Keratinocyte (primary cell): Measurements from ENCODE around the gene SCN8A. TPM values are rescaled to one million over a fixed set of nuclear protein-coding genes. Genes with fewer than 3 reads are reported as not detected.

Source experiments
- DNase-seq: peaks from one replicate; pipeline ENCODE4 v3.0.0-alpha.2; 2011; ENCODE audit warnings: low read depth, missing footprints, low spot score
- FAIRE-seq: peaks from 2 replicates; lab custom pipeline; 2011; peaks lifted over from hg19 to GRCh38; lab: Jason Lieb, UNC
- H2AFZ ChIP-seq: 2 replicates; pipeline ENCODE4 v1.6.0; 2012; ENCODE audit warnings: low read length, control low read depth, inconsistent platforms; ENCODE audit not compliant: control insufficient read depth
- H3K27ac ChIP-seq: 2 replicates; pipeline ENCODE4 v1.5.1; 2011; ENCODE audit warnings: low read length; ENCODE audit not compliant: control insufficient read depth, insufficient read depth
- H3K27me3 ChIP-seq: 3 replicates; pipeline ENCODE4 v1.6.0; 2011; ENCODE audit warnings: low read length; ENCODE audit not compliant: control insufficient read depth, insufficient read depth; ENCODE audit errors: extremely low read depth
- H3K36me3 ChIP-seq, 2 experiments: 2 replicates in 1 of 2; 3 replicates in 1 of 2; pipeline ENCODE4 v1.5.1; 2011; ENCODE audit warnings: low read length in 2 of 2, mild to moderate bottlenecking in 1 of 2; ENCODE audit not compliant: control insufficient read depth in 2 of 2, insufficient read depth in 2 of 2; ENCODE audit errors: extremely low read depth in 1 of 2
- H3K4me1 ChIP-seq: 3 replicates; pipeline ENCODE4 v1.5.1; 2011; ENCODE audit warnings: low read length; ENCODE audit not compliant: control insufficient read depth, insufficient read depth; ENCODE audit errors: extremely low read depth
- H3K4me2 ChIP-seq: 3 replicates; pipeline ENCODE4 v1.6.0; 2011; ENCODE audit warnings: low read depth, low read length; ENCODE audit not compliant: control insufficient read depth, insufficient read depth; ENCODE audit errors: extremely low read depth
- H3K4me3 ChIP-seq, 3 experiments: fragments of 200-600 bp in 1 of 3; sonication (generic) in 1 of 3; 2 replicates in 2 of 3; 3 replicates in 1 of 3; pipeline ENCODE4 v1.5.1; 2011 to 2016; ENCODE audit warnings: low read length in 3 of 3, mild to moderate bottlenecking in 3 of 3, control low read depth in 2 of 3, inconsistent platforms in 1 of 3, low read depth in 1 of 3, mixed read lengths in 1 of 3, mixed run types in 1 of 3, moderate library complexity in 1 of 3; ENCODE audit not compliant: control insufficient read depth in 2 of 3, insufficient read depth in 2 of 3; ENCODE audit errors: extremely low read depth in 1 of 3
- H3K79me2 ChIP-seq: 2 replicates; pipeline ENCODE4 v1.6.0; 2012; ENCODE audit warnings: low read length; ENCODE audit not compliant: control insufficient read depth, insufficient read depth
- H3K9ac ChIP-seq: 3 replicates; pipeline ENCODE4 v1.6.0; 2011; ENCODE audit warnings: low read length; ENCODE audit not compliant: control insufficient read depth, insufficient read depth; ENCODE audit errors: extremely low read depth
- H3K9me1 ChIP-seq: 3 replicates; pipeline ENCODE4 v1.6.0; 2011; ENCODE audit warnings: low read length; ENCODE audit not compliant: control insufficient read depth, insufficient read depth; ENCODE audit errors: extremely low read depth
- H3K9me3 ChIP-seq: 2 replicates; pipeline ENCODE4 v1.5.1; 2012; ENCODE audit warnings: low read depth, low read length; ENCODE audit not compliant: control insufficient read depth
- H4K20me1 ChIP-seq: 3 replicates; pipeline ENCODE4 v1.6.0; 2011; ENCODE audit warnings: low read length; ENCODE audit not compliant: control insufficient read depth, insufficient read depth; ENCODE audit errors: extremely low read depth
- CTCF ChIP-seq, 3 experiments: IDR thresholded peaks in 1 of 3; conservative IDR thresholded peaks in 1 of 3; optimal IDR thresholded peaks in 1 of 3; 2 replicates in 2 of 3; 3 replicates in 1 of 3; pipeline versions ENCODE3 to v1.5.1; 2011; ENCODE audit warnings: low read length in 3 of 3, mild to moderate bottlenecking in 3 of 3, moderate library complexity in 2 of 3, control low read depth in 1 of 3, inconsistent platforms in 1 of 3; ENCODE audit not compliant: insufficient read depth in 2 of 3; ENCODE audit errors: extremely low read depth in 1 of 3
- EZH2 ChIP-seq: IDR thresholded peaks from one replicate; pipeline ENCODE4 v1.6.1; 2012; ENCODE audit warnings: inconsistent platforms, mild to moderate bottlenecking, low read length, moderate library complexity
- dilution Hi-C: fragments of 300-500 bp; cut with MboI; formaldehyde crosslinking; loops from one replicate; pipeline ENCODE4 v1.7.0; 2020; ENCODE audit warnings: low sequenced_read_pairs; ENCODE audit not compliant: extremely low pct_ligation_motif_present
- polyA plus RNA-seq, 5 experiments: library from polyadenylated mRNA; depleted of rRNA in 3 of 5; stranded (reverse) in 3 of 5; stranded (forward) in 1 of 5; unstranded in 1 of 5; fragments of >200 nt; gene quantifications; 1 replicate in 1 of 5; 2 replicates in 3 of 5; 3 replicates in 1 of 5; pipeline versions ENCODE4 v1.2.1 to v1.2.3, GENCODE V29; 2011 to 2012; ENCODE audit warnings: missing spikeins in 2 of 5, low read depth in 1 of 5, low replicate concordance in 1 of 5

SCN8A gene
- polyA plus RNA-seq, 1 donor (not counting 4 experiments of a cell fraction or from before 2014, with no cell fraction given): 1.1 TPM

GRCh38 chr12:51788876-51789275 is 197.8 kb downstream of the SCN8A start:
- H3K36me3 ChIP-seq: no peaks in the 10 kb centered on the region
- no peak for TF ChIP-seq EZH2
- TF ChIP-seq CTCF (optimal IDR thresholded peaks at IDR 0.05 in 1 of 3, IDR thresholded peaks at IDR 0.05 in 1 of 3, conservative IDR thresholded peaks at IDR 0.05 in 1 of 3; ENCODE audit: extremely low read depth in 1 of 3, insufficient read depth in 2 of 3, low read length in 3 of 3): no peak
- H3K9me1 ChIP-seq: no peaks in the 10 kb centered on the region
- dilution Hi-C loops: no loop called here
- H3K4me2 ChIP-seq: no peak overlapping the region
- no peaks in the 10 kb centered on the region for H3K9me3 ChIP-seq
- no peak overlapping the region for H3K9ac ChIP-seq
- H2AFZ ChIP-seq: no peak overlapping the region
- FAIRE-seq (no peak), DNase-seq (no peak)
- no peak overlapping the region for H3K4me3 ChIP-seq
- H3K79me2 ChIP-seq: no peaks in the 10 kb centered on the region
- H3K27ac ChIP-seq: no peak overlapping the region
- H4K20me1 ChIP-seq: no peaks in the 10 kb centered on the region
- H3K4me1 ChIP-seq: peaks cover 4% of the 10 kb centered on the region
- H3K27me3 ChIP-seq: no peaks in the 10 kb centered on the region

GRCh38 chr12:51792417-51792816 is 201.4 kb downstream of the SCN8A start:
- no peaks in the 10 kb centered on the region for H3K9me3 ChIP-seq
- H2AFZ ChIP-seq: no peak overlapping the region
- no peaks in the 10 kb centered on the region for H3K27me3 ChIP-seq
- DNase-seq: no peak
- H3K9ac ChIP-seq: no peak overlapping the region
- no peaks in the 10 kb centered on the region for H4K20me1 ChIP-seq
- peaks cover 7% of the 10 kb centered on the region for H3K4me1 ChIP-seq
- H3K9me1 ChIP-seq: no peaks in the 10 kb centered on the region
- FAIRE-seq: no peak
- H3K4me2 ChIP-seq: no peak overlapping the region
- dilution Hi-C loops: no loop called here
- no peaks in the 10 kb centered on the region for H3K36me3 ChIP-seq
- H3K4me3 ChIP-seq: no peak overlapping the region
- no peak for TF ChIP-seq EZH2
- TF ChIP-seq CTCF (optimal IDR thresholded peaks at IDR 0.05 in 1 of 3, IDR thresholded peaks at IDR 0.05 in 1 of 3, conservative IDR thresholded peaks at IDR 0.05 in 1 of 3; ENCODE audit: extremely low read depth in 1 of 3, insufficient read depth in 2 of 3, low read length in 3 of 3): no peak
- no peak overlapping the region for H3K27ac ChIP-seq
- H3K79me2 ChIP-seq: no peaks in the 10 kb centered on the region
